NCI-H82 treated with DMSO at 0.1 percent for 48 hours (cell line): Measurements from ENCODE around the gene GPN1.
"Not testable (repeated sequence)": the region's sequence is repeated elsewhere in the genome, so short reads cannot be mapped to it uniquely, and the experiment has no call there.

ENCODE experiments used
- DNase-seq: peaks from one replicate; lab custom pipeline; 2025; ENCODE audit not compliant: unreplicated experiment; lab: John Stamatoyannopoulos, UW

Gene GPN1

DNA sequence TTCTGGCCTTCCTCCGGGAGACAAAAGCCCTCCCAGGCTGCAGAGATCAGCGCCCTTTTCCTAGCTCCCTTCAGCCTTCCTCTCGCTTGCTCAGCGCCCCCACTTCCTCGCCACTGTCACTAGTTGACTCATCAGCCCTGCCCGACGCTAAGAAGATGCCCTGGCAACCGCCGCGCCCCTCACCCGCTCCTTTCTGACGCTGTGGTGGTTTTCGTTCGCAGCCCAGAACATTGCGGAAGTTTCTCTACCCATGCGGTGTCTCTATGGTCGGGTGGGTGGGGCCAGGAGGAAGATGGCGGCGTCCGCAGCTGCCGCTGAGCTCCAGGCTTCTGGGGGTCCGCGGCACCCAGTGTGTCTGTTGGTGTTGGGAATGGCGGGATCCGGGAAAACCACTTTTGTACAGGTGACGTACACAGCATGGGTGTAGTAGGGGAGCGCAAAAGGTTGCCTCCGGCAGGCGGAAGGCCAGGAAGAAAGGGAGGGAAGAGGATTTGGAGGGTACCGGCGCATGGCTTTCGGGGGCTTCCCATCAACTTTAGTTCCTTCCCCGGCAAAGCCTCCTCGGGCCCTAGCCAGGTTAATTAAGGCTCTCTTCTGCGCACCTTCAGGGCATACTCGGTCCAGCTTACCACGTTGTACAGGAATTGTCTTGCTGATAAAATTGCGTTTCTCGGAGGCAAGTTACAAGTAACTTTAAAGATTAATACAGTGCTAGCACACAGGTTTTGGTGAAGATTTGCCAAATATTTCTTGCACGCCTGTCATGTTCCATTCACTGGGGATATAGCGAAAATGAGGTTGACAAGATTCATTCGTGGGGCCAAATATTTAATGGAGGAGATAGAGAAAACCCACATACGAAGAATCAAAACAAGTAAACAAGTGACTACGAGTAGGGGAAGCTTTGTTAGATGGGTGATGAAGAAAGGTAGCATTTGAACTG is at the start of gene GPN1, which contains the start of gene CCDC121:
Gene GPN1 (plus strand): TSS at position 284 of the 943 bp plus-strand sequence. CDS start 9 bp downstream, at position 293.
Gene CCDC121 (minus strand): TSS at position 246 of the 943 bp plus-strand sequence. CDS start 1,213 bp downstream, outside the sequence.
- peak; percentile 63 for DNase-seq

DNA sequence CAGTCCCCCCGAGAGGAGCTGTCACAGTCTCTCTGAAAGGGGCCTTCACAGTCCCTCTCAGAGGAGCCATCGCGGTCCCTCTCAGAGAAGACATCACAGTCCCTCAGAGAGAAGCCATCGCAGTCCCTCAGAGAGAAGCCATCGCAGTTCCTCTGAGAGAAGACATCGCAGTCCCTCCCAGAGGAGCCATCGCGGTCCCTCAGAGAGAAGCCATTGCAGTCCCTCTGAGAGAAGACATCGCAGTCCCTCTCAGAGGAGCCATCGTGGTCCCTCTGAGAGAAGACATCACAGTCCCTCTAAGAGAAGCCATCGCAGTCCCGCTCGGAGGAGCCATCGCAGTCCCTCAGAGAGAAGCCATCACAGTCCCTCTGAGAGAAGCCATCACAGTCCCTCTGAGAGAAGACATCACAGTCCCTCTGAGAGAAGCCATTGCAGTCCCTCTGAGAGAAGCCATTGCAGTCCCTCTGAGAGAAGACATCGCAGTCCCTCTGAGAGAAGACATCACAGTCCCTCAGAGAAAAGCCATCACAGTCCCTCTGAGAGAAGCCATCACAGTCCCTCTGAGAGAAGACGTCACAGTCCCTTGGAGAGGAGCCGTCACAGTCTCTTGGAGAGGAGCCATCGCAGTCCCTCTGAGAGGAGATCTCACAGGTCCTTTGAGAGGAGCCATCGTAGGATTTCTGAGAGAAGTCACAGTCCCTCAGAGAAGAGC is 47.3 kb upstream of the GPN1 start:
- DNase-seq, result no peak

DNA sequence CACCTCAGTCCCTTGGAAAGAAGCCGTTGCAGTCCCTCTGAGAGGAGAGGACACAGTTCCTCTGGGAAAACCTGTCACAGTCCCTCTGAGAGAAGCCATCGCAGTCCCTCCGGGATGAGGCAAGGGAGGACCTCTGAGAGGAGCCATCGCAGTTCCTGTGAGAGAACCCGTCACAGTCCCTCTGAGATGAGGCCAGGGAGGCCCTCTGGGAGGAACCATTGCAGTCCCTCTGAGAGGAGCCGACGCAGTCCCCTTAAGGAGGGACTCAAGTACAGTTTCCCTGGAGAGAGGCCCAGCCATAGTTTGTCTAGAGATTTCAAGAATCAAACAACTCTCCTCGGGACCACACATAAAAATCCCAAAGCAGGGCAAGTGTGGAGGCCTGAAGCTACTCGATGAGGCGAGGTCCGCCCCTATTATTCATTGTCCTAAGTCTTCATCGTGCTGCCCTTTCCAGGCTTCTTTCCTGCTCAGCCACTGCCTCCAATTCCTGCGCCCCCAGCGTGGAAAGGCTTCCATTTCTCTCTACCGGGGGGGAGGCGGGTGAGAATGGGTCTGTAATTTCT is 46.6 kb upstream of the GPN1 start:
- DNase-seq, result no peak

DNA sequence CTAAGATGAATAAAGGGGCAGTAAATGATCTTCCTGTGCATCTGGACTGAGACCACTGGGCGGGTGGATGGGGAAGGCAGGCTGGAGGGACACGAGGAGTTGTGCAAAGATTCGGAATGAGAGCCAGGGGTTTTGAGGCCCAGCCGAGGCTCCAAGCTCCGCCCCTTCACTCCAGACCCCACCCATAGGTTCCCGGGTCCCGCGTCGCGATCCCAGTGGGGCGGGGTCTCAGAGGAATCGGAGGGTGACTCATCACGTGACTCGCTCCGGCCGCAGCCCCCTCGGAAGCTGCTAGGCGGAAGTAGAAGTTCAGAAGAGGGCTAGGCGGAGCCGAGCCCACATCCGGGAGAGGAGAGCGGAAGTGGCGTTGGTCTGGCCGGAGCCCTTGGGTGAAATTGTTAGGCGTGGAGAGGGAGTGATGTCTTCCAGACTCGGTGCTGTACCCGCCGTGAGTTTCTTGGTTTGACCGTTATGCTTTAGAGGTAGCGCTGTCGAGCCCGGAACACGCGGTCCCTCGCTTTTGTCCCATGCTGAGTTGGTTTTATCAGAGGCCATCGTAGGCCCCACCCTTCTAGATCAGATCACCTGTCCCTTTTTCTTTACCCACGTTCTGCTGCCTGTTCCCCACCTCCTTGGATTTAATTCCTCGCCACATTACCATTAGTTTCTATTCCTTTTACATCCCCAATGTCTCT is 46.0 kb upstream of the GPN1 start, which contains the start of gene ZNF512:
Gene ZNF512 (plus strand): TSS at position 348 of the 695 bp plus-strand sequence. CDS start 71 bp downstream, at position 419.
- DNase-seq, result peak; percentile 86

DNA sequence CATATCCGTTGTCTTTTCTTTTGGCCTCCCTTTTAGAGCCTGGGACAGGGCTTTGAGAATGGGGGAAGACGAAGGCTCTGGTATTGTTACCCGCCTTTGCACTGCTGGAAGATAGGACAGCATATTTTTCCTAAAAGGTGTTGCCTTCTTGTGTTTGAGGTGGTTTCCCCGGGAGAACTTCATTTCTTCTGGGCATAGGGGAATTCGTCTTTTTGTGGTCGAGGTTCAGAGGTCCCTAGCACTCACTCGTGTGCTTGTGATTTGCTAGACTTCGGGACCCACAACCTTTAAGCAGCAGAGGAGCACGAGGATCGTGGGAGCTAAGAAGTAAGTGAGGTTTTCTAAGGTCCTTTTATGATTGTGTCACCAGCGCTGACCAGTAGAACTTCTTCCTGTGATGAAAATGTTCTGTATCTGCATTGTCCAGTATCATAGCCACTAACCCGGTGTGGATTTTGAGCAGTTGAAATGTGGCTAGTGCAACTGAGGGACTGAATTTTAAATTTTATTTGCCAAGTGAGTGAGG is 45.4 kb upstream of the GPN1 start:
- no peak for DNase-seq

DNA sequence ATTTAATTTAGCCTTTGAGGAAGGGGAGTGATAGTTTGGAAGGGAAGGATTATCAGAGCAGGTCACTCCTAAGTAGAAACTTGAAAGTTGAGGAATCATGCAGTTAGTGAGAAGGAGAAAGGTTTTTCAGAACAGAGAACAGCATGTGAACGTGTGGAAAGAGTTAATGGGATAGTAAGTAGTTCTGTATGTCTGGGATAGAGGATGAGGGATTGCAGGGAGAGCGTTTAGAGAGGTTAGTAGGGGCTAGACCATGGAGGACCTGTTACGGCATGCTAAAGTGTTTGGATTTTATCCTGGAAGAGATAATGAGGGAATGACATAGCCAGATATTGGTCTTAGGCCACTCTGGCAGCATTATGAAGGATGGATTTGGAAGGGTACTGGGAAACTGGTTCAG is 44.3 kb upstream of the GPN1 start:
- DNase-seq, result no peak

DNA sequence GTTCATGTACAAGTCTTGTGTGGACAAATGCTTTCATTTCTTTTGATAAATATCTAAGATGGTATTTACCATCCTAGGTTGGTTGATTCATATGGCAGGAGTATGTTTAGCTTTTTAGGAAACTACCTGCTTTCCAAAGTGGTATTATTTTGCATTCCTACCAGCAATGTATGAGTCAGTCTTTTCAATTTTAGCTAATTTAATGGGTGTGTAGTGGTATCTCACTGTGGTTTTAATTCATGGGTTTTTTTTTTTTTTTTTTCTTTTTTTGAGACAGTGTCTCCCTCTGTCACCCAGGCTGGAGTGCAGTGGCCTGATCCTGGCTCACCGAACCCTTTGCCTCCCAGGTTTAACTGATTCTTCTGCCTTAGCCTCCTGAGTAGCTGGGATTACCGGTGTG is 41.8 kb upstream of the GPN1 start:
- DNase-seq, result no peak

DNA sequence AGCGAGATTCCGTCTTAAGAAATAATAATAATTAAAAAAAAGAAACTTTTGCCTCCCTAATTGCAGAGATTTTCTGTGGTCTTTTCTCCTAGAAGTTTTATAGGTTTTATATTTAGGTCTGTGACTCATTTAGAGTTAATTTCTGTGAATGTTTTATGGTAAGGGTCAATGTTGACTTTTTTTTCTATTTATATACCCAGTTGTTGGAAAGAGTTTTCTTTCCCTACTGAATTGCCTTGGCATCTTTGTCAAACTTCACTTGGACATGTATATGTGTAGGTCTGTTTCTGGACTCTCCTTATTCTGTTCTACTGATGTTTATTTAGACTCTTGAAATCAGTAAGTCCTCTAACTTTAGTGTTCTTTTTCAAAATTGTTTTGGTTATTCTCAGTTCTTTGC is 40.5 kb upstream of the GPN1 start:
- no peak for DNase-seq

DNA sequence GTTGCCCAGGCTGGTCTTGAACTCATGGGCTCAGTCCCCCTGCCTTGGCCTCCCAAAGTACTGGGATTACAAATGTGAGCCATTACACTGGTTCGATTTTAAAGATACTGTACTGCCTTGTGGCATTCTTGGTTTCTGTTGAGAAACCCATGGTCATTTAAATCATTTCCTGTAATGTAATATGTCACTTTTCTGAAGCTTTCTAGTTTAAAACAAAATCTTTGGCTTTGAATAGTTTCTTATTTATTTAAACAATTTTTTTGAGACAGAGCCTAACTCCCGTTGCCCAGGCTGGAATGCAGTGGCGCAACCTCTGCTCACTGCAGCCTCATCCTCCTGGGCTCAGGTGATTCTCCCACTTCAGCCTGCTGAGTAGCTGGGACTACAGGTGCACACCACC is 37.1 kb upstream of the GPN1 start:
- no peak for DNase-seq

DNA sequence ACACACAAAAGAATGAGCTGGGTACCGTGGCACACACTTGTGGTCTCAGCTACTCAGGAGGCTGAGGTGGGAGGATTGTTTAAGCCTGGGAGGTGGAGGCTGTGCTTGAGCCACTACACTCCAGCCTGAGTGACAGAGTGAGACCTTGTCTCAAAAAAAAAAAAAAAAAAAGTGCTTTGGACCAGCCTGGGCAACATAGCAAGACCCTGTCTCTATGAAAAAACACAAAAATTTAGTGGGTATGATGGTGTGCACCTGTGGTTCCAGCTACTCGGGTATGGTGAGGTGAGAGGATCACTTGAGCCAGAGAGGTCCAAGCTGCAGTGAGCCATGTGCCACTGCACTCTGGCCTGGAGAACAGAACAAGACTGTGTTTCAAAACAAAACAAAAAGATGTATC is 35.6 kb upstream of the GPN1 start:
- DNase-seq, result no peak

DNA sequence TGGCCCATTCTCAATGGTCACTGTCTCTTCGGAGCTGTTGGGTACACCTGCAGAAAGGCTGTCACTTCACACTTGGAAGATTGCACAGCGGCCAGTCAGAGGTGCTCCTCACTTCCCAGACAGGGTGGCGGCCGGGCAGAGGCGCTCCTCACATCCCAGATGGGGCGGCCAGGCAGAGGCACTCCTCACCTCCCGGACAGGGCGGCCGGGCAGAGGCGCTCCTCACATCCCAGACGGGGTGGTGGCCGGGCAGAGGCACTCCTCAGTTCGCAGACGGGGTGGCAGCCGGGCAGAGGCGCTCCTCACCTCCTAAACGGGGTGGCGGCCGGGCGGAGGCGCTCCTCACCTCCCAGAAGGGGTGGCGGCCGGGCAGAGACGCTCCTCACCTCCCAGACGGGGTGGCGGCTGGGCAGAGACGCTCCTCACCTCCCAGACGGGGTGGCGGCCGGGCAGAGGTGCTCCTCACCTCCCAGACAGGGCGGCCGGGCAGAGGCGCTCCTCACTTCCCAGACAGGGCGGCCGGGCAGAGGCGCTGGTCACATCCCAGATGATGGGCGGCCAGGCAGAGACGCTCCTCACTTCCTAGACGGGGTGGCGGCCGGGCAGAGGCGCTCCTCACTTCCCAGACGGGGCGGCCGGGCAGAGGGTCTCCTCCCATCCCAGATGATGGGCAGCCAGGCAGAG is 34.7 kb upstream of the GPN1 start:
- not testable (repeated sequence) for DNase-seq

DNA sequence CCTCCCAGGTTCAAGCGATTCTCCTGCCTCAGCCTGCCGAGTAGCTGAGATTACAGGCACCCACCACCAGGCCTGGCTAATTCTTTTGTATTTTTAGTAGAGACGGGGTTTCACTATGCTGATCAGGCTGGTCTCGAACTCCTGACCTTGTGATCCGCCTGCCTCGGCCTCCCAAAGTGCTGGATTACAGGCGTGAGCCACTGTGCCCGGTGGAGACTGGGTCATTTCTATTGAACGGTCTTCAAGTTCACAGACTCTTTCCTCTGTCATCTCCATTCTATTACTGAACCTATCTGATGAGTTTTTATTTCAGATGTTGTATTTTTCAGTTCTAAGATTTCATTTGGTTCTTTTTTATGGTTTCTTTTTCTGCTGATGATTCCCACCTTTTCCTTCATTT is 33.4 kb upstream of the GPN1 start:
- DNase-seq, result not testable (repeated sequence)

DNA sequence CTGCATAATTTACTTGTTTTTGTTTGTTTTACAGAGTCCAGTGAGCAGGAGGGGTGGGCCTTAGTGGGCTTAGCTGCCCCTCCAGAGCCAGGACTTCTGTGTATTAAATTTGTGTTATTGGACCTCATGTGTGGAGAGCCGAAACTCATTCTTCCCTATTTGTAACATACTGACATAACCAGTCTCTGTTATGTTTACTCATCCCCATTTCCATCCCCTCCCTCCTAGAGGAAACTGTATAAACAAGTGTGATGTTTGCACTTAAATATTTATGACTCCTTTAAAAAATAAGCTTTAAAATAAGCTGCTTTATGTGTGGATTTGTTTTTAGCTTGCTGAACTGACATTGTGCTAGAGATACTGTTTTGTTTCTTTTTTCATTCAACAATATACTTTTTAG is 32.2 kb upstream of the GPN1 start:
- DNase-seq, result no peak

DNA sequence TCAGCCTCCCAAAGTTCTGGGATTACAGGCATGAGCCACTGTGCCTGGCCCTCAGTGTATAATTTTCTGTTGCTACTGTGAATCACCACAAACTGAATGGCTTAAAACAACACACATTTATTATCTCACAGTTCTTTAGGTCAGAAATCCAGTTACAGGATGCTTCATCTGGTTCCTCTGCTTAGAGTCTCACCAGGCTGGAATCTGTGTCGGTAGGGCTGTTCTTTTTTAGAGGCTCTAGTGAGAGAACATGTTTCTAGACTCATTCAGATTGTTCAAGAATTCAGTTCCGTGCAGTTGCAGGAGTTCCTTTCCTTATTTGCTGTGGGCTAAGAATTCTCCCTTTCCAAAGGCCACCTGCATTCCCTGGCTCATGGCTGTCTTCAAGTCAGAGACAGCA is 22.2 kb upstream of the GPN1 start:
- no peak for DNase-seq

DNA sequence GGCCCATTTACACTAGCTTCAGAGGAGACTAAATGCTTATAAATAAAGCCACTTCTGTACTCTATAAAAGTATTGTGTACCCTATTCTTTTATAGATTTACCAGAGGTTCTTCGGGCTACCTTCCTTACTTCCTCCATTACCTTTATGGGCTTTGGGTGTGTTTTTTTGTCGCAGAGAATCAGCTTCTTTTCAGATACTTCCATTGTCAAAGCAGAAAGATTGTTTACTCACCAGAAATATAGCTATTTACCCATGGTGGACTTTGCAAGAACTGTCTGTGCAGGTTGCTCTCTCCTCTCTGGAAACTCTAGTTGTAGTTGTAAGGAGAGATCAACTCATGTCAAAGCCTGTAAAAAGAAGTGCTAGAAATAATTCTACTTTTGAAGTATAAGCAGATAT is 14.9 kb upstream of the GPN1 start:
- no peak for DNase-seq

DNA sequence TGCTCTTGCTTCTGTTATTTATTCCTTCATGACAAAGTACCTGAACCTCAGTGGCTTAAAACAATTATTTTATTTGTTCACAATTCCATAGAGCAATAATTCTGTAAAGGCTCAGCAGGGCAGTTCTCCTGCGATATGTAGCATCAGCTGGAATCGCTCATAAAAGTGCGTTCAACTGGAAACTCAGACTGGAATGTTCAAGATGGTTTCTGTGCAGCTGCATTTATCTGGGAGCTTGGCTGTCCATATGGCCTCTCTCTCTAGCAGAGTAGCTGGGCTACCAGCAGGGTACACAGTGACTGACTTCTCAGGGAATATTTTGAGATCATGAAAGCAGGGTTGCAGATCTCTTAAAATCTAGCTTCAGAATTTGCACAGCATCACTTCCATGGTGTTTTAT is 13.5 kb upstream of the GPN1 start:
- no peak for DNase-seq

DNA sequence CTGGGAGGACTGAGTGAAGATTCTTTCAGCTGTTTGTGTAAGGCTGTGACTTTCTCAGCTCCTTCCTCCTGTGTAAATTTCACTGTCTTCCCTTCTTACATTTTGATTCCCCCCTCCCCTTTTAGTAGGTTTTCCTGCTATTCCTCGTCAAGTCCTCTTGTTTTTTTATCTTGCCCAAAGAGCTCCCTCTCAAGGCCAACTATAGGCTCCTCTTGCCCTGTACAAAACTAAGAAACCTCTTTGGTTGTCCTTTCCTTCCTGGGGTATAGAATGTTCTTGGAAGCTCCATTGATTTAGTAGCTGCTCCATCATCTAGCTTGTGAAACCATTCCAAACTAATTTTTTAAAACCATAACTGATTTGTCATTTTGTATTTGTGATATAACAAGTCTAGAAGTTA is 7.3 kb upstream of the GPN1 start:
- DNase-seq, result no peak

DNA sequence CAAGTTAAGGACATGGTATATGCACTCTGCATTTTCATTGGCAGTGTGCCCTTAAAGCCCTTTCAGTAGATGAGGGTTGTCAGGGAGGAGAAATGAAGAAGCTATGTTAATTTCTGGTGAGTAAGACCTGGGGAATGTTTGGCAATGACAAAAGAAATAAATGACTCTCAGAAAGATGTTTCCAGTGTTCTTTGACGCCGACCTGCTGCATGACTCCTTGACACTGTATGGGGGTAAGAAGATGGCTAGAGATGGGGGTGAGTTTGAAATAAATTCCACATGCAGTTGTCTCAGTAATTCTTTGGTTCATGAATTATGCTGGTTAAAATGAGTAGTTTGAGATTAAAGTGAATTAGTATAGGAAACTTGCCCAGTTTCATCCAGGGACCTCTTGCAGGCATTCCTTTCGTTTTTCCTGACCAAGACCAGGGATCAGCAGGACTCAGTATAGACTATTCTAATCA is 5.9 kb upstream of the GPN1 start:
- no peak for DNase-seq

DNA sequence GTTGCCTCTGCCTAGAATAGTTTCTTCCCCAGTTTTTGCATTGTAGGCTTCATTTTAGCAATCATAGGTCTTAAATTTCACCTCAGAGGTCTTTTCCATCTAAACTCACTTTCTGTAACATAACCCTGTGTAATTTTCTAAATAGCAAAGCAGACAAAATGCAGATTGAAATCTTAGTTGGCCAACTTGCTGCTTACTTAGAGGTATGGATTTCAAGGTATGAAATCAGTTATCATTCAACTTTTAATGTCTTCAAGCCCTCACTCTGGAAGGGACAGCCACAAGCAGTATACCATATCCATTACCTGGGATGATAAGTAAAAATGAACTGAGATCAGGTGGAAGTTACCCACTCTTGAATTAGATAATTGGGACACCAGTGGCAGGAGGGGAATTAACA is 3.9 kb upstream of the GPN1 start:
- DNase-seq, result no peak

DNA sequence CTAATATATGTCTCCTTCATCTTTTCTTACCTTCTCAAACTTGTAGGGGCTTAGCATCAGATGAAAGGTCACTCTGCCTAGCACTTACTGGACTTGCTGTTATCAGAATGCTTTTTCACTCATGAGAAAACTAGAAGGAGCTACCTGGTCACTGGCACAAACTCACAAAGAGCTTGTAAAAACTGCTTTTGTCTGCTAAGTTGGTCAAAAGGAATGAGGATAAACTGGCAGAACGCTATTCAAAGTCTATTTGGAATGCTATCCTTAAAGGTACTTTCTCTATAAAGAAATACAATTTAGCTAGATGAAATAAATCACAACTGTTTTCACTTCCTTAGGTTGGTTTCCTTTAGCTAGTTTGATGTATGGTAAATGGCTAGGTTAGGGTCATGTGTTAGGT is 2.5 kb upstream of the GPN1 start:
- not testable (repeated sequence) for DNase-seq
